HG03354 (cell line): Measurements from ENCODE around the gene DNAJB6.

Experiments
- ATAC-seq: cut with Tn5 transposase; IDR thresholded peaks from one replicate; pipeline ENCODE4 v1.9.1; 2021; ENCODE audit warnings: mild to moderate bottlenecking; ENCODE audit not compliant: unreplicated experiment, poor library complexity, severe bottlenecking

DNAJB6 gene

GRCh38 chr7:157458254-157458633 lies 121.4 kb downstream of the DNAJB6 start:
- ATAC-seq = no peak

DNA sequence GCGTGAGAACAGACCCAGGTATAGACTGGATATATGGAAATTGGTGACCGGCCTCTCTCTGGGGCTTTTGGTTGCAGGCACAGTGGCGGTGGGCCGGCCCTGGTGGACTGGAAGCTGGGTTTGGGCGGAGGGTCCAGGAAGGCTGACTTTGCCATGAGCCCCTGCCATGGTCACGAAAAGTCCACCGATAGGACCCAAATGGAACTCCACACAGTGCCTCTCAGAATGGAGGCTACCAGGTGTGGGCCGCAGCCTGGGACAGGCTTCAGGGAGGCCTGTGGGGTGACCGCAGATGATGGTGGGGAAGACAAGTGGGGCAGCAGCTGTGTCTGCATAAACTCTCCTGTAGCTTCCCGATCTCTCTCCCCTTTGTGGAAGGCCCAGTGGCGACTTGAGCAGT lies 123.2 kb downstream of the DNAJB6 start:
- no peak for ATAC-seq

DNA sequence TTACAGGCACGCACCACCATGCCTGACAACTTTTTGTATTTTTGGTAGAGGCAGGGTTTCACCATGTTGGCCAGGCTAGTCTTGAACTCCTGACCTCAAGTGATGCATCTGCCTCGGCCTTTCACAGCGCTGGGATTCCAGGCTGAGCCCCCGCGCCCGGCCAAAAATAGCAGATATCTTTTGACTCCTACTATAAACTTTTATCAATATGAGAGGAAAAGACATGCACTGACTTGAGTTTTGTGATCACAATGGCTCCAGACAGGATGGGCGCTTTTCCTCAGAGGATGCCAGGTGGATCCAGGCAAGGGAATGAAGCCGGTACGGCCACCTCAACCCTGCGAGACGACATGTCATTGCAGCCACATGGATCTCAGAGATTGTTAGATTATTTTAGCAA lies 123.9 kb downstream of the DNAJB6 start:
- ATAC-seq = no peak

- no peak for ATAC-seq
These were observed 125.0 kb downstream of the DNAJB6 start for GRCh38 chr7:157461573-157462418.

GRCh38 chr7:157462419-157462771 lies 125.6 kb downstream of the DNAJB6 start:
- no peak for ATAC-seq

DNA sequence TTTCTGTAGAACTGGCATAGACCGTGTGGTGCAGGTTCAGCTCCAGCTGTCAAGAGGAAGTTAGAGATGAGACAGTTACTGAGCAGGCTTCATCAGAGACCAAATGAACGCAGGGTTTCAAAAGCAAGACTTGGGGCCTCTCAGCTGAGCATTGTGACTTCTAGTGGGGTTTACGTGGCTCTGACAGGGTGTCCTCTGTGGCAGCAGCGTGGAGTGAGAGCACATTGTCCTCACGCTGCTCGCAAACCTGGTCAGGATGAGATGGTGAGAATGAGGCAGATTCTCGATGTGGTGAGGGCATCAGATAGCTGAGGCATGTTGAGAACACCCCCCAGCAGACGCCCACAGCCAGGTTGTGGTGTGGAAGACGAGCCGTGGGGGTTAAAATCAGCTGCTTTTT lies 126.0 kb downstream of the DNAJB6 start:
- ATAC-seq = no peak

DNA sequence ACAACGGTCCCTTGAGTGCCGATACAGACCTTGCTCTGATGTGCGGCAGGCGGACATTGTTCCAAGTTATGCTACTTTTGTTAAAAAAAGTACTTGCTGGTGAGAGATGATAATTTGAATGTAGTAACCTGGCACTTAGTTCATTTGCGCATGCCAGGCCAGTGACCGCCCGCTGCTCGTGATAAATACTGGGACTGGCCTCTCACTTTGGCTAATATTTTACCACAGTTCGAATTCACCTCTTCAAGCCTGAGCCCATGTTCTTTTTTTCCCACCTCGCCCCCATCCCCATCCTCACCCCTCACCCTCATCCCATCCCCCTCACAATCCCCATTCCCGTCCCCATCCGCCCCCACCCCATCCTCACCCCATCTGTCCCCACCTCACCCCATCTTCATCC lies 126.4 kb downstream of the DNAJB6 start:
- no peak for ATAC-seq

GRCh38 chr7:157464111-157464970 lies 127.5 kb downstream of the DNAJB6 start:
- ATAC-seq = no peak

DNA sequence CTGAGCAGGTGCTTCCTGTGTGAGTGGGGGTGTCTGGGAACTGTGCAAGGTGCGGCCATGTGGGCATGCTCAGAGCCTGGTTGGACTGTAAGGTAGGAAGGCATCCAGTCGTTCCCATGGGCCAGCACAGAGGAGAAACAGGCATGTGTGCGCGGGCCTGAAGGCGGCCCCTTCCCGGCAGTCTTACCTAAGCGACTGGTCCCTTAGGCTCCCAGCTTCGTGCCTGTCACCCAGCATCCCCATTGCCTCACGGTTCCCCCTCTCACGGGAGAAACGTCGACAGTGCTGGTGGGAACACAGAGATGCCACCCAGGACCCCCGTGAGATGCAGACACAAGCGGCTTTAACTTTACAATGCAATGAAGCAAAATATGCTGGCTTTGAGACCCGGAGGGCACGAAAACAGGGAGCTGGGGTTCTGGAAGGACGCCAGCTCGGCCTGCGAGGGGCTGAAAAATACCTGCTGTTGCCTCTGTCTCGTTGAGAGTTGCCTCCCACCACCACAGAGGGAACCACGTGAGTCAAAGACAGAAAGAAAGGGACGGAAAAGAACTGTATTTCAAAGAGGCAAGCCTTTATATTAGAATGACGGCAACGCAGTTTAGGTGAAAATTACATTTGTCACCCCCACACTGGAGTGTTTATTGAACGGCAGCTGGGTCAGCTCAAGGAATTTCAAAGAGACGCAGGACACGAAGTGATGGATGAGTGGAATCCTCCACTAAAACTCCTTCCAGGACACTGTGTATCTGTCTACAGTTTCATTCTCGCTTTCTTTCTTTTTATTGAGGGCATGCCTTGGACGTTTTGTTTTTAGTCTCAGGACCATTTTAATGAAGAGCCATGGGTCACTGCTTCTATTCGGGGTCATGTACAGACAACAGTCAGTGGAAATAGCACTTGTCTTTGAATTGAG lies 128.4 kb downstream of the DNAJB6 start:
- no peak for ATAC-seq

GRCh38 chr7:157465891-157466866 lies 129.4 kb downstream of the DNAJB6 start:
- ATAC-seq = no peak

DNA sequence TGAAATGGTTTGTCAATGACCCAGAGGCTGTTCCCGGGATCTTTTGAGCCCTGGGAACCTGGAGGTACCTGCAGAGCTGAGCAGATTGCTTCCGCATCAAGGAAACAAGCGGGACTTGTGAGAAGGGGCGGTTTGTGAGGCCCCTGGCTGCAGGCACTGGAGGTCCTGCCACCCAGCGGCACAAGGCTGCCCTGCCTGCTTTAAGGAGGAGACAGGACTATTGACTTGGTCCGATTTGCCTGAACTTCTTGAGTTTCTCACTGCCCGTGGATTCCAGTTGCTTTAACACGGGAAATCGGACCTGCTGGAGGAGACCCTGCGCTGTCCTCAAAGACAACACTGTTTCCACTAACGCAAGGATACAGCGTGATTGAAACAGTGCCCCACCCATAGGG lies 130.1 kb downstream of the DNAJB6 start:
- ATAC-seq = no peak
